RWPE2 (cell line): ENCODE measurements around the gene TRMT10B.
"Not testable (repeated sequence)": the region's sequence is repeated elsewhere in the genome, so short reads cannot be mapped to it uniquely, and the experiment has no call there.

Source experiments
- ATAC-seq: fragments of 200-7000 bp; cut with Tn5 transposase; 3 replicates; pipeline ENCODE4 v1.9.1; 2021; ENCODE audit warnings: low read depth
- DNase-seq: peaks from one replicate; pipeline ENCODE4 v3.0.0-alpha.2; 2020; ENCODE audit warnings: low spot score
- H3K27ac ChIP-seq: fragments of 450-650 bp; 2 replicates; pipeline ENCODE4 v1.5.1; 2017; ENCODE audit warnings: mild to moderate bottlenecking; ENCODE audit not compliant: poor library complexity, severe bottlenecking
- H3K27me3 ChIP-seq: fragments of 250-450 bp; sonication (Bioruptor Pico); 2 replicates; pipeline ENCODE4 v1.5.1; 2021; ENCODE audit warnings: mild to moderate bottlenecking, moderate library complexity; ENCODE audit not compliant: insufficient read depth, poor library complexity, severe bottlenecking
- H3K36me3 ChIP-seq: fragments of 250-450 bp; sonication (Bioruptor Pico); 2 replicates; pipeline ENCODE4 v1.5.1; 2020; ENCODE audit warnings: low read depth, mild to moderate bottlenecking, moderate library complexity
- H3K4me1 ChIP-seq: fragments of 250-450 bp; sonication (Bioruptor Pico); 2 replicates; pipeline ENCODE4 v1.5.1; 2021; ENCODE audit warnings: mild to moderate bottlenecking, moderate library complexity; ENCODE audit not compliant: insufficient read depth, poor library complexity, severe bottlenecking
- H3K4me3 ChIP-seq: fragments of 250-450 bp; sonication (Bioruptor Pico); 2 replicates; pipeline ENCODE4 v1.5.1; 2021; ENCODE audit warnings: mild to moderate bottlenecking, moderate library complexity; ENCODE audit not compliant: severe bottlenecking
- H3K9me3 ChIP-seq: fragments of 250-450 bp; sonication (Bioruptor Pico); 2 replicates; pipeline ENCODE4 v1.5.1; 2021; ENCODE audit warnings: mild to moderate bottlenecking, moderate library complexity; ENCODE audit not compliant: severe bottlenecking
- TF ChIP-seq, protein P1 (sequence below): fragments of 450-650 bp; IDR thresholded peaks from one replicate; pipeline ENCODE4 v1.5.1; 2017; ENCODE audit warnings: mild to moderate bottlenecking, moderate library complexity; ENCODE audit not compliant: poor library complexity, severe bottlenecking

The TRMT10B gene

DNA sequence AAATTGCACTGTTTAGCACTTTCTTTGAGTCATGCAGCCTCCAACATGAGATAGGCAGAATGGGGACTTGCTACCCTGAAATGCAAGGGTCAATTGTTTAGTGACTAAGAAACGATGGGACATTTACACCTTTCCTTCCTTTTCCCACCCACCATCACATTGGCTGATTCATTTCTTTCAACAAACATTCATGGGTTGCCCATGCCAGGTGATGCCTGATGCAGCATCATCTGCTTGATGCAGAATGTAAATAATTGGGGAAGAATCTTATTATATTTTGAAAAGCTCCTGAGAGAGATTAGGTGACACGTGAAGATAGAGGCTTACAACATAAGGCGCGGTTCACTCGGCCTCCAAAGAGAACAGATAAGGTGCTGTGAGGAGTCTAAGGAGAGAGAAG is 4.5 kb upstream of the TRMT10B start:
- no peaks in the 10 kb centered on the region for H3K27me3 ChIP-seq
- no peak overlapping the region for H3K4me3 ChIP-seq
- no peaks in the 10 kb centered on the region for H3K36me3 ChIP-seq
- H3K4me1 ChIP-seq, result no peaks in the 10 kb centered on the region
- TF ChIP-seq, protein P1, sequence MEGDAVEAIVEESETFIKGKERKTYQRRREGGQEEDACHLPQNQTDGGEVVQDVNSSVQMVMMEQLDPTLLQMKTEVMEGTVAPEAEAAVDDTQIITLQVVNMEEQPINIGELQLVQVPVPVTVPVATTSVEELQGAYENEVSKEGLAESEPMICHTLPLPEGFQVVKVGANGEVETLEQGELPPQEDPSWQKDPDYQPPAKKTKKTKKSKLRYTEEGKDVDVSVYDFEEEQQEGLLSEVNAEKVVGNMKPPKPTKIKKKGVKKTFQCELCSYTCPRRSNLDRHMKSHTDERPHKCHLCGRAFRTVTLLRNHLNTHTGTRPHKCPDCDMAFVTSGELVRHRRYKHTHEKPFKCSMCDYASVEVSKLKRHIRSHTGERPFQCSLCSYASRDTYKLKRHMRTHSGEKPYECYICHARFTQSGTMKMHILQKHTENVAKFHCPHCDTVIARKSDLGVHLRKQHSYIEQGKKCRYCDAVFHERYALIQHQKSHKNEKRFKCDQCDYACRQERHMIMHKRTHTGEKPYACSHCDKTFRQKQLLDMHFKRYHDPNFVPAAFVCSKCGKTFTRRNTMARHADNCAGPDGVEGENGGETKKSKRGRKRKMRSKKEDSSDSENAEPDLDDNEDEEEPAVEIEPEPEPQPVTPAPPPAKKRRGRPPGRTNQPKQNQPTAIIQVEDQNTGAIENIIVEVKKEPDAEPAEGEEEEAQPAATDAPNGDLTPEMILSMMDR, result no peak
- no peak overlapping the region for H3K27ac ChIP-seq
- ATAC-seq (no peak), DNase-seq (no peak)
- no peaks in the 10 kb centered on the region for H3K9me3 ChIP-seq

GRCh38 chr9:37751186-37751585 is 2.4 kb upstream of the TRMT10B start:
- no peak overlapping the region for H3K27ac ChIP-seq
- no peaks in the 10 kb centered on the region for H3K9me3 ChIP-seq
- DNase-seq, result no peak
- TF ChIP-seq, protein P1, result no peak
- peaks cover 5% of the 10 kb centered on the region for H3K4me1 ChIP-seq
- no peaks in the 10 kb centered on the region for H3K27me3 ChIP-seq
- no peaks in the 10 kb centered on the region for H3K36me3 ChIP-seq
- no peak overlapping the region for H3K4me3 ChIP-seq
- ATAC-seq, result no peak

DNA sequence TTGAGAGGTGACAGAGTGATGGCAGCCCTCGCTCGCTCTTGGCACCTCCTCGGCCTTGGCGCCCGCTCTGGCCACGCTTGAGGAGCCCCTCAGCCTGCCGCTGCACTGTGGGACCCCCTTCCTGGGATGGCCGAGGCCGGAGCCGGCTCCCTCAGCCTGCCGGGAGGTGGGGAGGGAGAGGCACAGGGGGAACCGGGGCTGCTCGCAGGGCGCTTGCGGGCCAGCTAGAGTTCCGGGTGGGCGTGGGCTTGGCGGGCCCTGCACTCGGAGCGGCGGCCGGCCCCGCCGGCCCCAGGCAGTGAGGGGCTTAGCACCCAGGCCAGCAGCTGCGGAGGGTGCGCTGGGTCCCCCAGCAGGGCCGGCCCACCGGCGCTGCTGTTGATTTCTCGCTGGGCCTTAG is 1.9 kb upstream of the TRMT10B start:
- DNase-seq, H3K27ac ChIP-seq, H3K36me3 ChIP-seq: not testable (repeated sequence)

GRCh38 chr9:37752112-37752511 is 1.5 kb upstream of the TRMT10B start:
- H3K4me3 ChIP-seq, H3K27me3 ChIP-seq, H3K27ac ChIP-seq, H3K9me3 ChIP-seq, ATAC-seq, H3K36me3 ChIP-seq, H3K4me1 ChIP-seq, DNase-seq: not testable (repeated sequence)

More for the DNA sequence above, 1.9 kb upstream of the TRMT10B start:
- not testable (repeated sequence) for H3K4me3 ChIP-seq, H3K9me3 ChIP-seq, H3K4me1 ChIP-seq, H3K27me3 ChIP-seq, ATAC-seq

DNA sequence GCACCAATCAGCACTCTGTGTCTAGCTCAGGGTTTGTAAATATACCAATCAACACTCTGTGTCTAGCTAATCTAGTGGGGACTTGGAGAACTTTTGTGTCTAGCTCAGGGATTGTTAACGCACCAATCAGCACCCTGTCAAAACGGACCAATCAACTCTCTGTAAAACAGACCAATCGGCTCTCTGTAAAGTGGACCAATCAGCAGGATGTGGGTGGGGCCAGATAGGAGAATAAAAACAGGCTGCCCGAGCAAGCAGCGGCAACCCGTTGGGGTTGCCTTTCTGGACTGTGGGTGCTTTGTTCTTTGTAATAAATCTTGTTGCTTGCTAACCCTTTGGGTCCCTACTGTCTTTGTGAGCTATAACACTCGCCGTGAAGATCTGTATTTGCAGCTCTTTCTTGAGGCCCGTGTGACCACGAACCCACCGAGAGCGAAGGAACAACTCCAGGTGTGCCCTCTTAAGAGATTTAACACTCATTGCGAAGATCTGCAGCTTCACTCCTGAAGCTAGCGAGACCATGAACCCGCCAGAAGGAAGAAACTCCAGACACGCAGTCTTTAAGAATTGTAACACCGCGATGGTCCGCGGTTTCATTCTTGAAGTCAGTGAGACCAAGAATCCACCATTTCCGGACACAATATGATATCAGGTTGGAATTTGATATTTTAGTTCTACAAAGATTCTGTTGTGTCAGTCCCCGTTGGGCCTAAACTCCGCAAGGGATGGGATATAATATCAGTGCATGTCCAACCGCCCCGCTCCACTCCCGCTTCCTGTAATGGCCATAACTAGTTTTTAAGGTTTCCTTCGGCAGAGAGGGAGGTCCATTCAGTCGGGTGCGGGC is 740 bp upstream of the TRMT10B start:
- Histone ChIP-seq H3K27ac (no peak overlapping the region), H3K27me3 (no peaks in the 10 kb centered on the region), H3K4me3 (peak overlapping the region; percentile 68), H3K9me3 (no peaks in the 10 kb centered on the region), H3K36me3 (no peaks in the 10 kb centered on the region), H3K4me1 (peaks cover 5% of the 10 kb centered on the region)
- DNase-seq, result no peak
- no peak for ATAC-seq
- TF ChIP-seq, protein P1, result no peak

DNA sequence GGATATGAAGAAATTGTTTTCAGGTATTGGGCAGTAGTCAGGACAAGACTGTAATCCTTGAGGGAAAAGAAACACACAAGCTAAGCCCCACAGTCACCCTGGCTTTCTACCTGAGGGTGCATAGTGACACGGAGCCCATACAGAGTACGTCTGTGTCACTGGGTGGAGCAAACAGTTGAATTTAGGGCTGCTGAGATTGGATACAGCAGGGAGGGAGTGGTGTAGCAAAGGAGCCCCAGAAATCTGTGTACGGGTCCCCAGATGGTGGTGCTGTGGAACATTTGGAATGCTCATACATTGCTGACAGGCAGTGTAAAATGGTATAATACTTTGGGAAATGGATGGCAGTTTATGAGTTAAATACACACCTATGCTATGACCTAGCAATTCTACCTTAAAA is 5.1 kb downstream of the TRMT10B start:
- H3K36me3 ChIP-seq, result peaks cover 10% of the 10 kb centered on the region
- ATAC-seq (no peak), DNase-seq (no peak)
- no peak overlapping the region for H3K27ac ChIP-seq
- H3K4me1 ChIP-seq, result peaks cover 13% of the 10 kb centered on the region
- no peak overlapping the region for H3K4me3 ChIP-seq
- TF ChIP-seq, protein P1, result no peak
- no peaks in the 10 kb centered on the region for H3K27me3 ChIP-seq
- H3K9me3 ChIP-seq, result no peaks in the 10 kb centered on the region
